Gastrocnemius medialis (tissue), 4 donors: ENCODE measurements around the gene ANO6. TPM values are rescaled to one million over a fixed set of nuclear protein-coding genes. Genes with fewer than 3 reads are reported as not detected.

Experiments used
- ATAC-seq, 2 donors: fragments of 150-250 bp; one replicate each; pipeline ENCODE4 v1.9.1; 2016
- DNase-seq, 2 donors: peaks; one replicate each; pipeline ENCODE4 v3.0.0-alpha.2; 2019
- H3K27ac ChIP-seq, 4 donors: fragments of 200-600 bp; sonication (generic); 1 replicate in 1 of 4; 2 replicates in 3 of 4; pipeline ENCODE4 v1.5.1; 2016 to 2018; ENCODE audit warnings: mild to moderate bottlenecking in 2 of 4, moderate library complexity in 1 of 4
- H3K27me3 ChIP-seq, 3 donors: fragments of 200-600 bp; sonication (generic) in 2 of 3; 1 replicate in 1 of 3; 2 replicates in 2 of 3; pipeline versions ENCODE4 v1.5.1 to v1.6.0; 2016 to 2019; ENCODE audit warnings: mild to moderate bottlenecking in 1 of 3, moderate library complexity in 1 of 3
- H3K36me3 ChIP-seq, 2 donors: fragments of 200-600 bp; sonication (generic) in 1 of 2; one replicate each; pipeline ENCODE4 v1.5.1; 2017 to 2018
- H3K4me1 ChIP-seq, 2 donors: fragments of 200-600 bp; sonication (generic) in 1 of 2; one replicate each; pipeline ENCODE4 v1.5.1; 2016 to 2017; ENCODE audit warnings: mild to moderate bottlenecking in 2 of 2
- H3K4me3 ChIP-seq, 4 donors: fragments of 200-600 bp; sonication (generic) in 3 of 4; 1 replicate in 1 of 4; 2 replicates in 3 of 4; pipeline ENCODE4 v1.5.1; 2016 to 2019; ENCODE audit warnings: mild to moderate bottlenecking in 2 of 4
- H3K9me3 ChIP-seq, 3 donors: fragments of 200-600 bp; sonication (generic) in 2 of 3; 1 replicate in 1 of 3; 2 replicates in 2 of 3; pipeline ENCODE4 v1.5.1; 2016 to 2019
- CTCF ChIP-seq, 5 experiments: fragments of 450-650 bp in 3 of 5; fragments of 200-600 bp in 2 of 5; sonication (generic) in 2 of 5; IDR thresholded peaks in 4 of 5; conservative IDR thresholded peaks in 1 of 5; 1 replicate in 4 of 5; 2 replicates in 1 of 5; pipeline ENCODE4 v1.5.1; 2016 to 2019; ENCODE audit warnings: antibody characterized with exemption in 5 of 5, mild to moderate bottlenecking in 3 of 5, moderate library complexity in 3 of 5
- POLR2A ChIP-seq, 2 donors: fragments of 450-650 bp; IDR thresholded peaks; one replicate each; pipeline ENCODE4 v1.6.1; 2017; ENCODE audit warnings: antibody characterized with exemption in 2 of 2, mild to moderate bottlenecking in 2 of 2, moderate library complexity in 2 of 2
- in situ Hi-C, 4 donors: fragments of 200-750 bp; cut with MboI; loops; one replicate each; pipeline versions ENCODE4 v1.15.0 to v1.8.0; 2017; ENCODE audit warnings: low sequenced_read_pairs in 4 of 4
- intact Hi-C: fragments of 100-400 bp; cut with DNase I; formaldehyde crosslinking; loops from one replicate; pipeline ENCODE4 v1.15.1; 2023; ENCODE audit warnings: low total_unique reads
- total RNA-seq, 4 donors: library from RNA; depleted of rRNA; stranded (reverse); fragments of >200 nt; gene quantifications; one replicate each; pipeline versions ENCODE4 v1.1.0 to v1.2.3, GENCODE V29; 2016

Gene ANO6
- total RNA-seq, 4 donors from 2014 or later = 75.4 to 100 (median 91.8) TPM

GRCh38 chr12:45200491-45201043 is 15.3 kb upstream of the ANO6 start:
- Histone ChIP-seq H3K27ac (no peak overlapping the region), H3K4me1 (no peaks in the 10 kb centered on the region), H3K27me3 (no peaks in the 10 kb centered on the region), H3K4me3 (no peak overlapping the region), H3K36me3 (no peaks in the 10 kb centered on the region), H3K9me3 (no peaks in the 10 kb centered on the region)
- no peak for DNase-seq
- intact Hi-C loops = no loop called here
- in situ Hi-C loops = loop anchor here in 1 of 4 donors (25.0 kb wide), 2 partner anchors 187 to 537 kb away; partner anchors contain the start of gene ARID2
- ATAC-seq = no peak
- no peak for TF ChIP-seq CTCF (IDR thresholded peaks at IDR 0.05 in 4 of 5, conservative IDR thresholded peaks at IDR 0.05 in 1 of 5)
- TF ChIP-seq POLR2A (IDR thresholded peaks at IDR 0.05) = no peak

GRCh38 chr12:45203767-45204166 is 12.1 kb upstream of the ANO6 start:
- Histone ChIP-seq H3K36me3 (no peaks in the 10 kb centered on the region), H3K4me1 (no peaks in the 10 kb centered on the region), H3K27me3 (no peaks in the 10 kb centered on the region), H3K27ac (no peak overlapping the region), H3K4me3 (no peak overlapping the region), H3K9me3 (no peaks in the 10 kb centered on the region)
- intact Hi-C loops (no loop called here), in situ Hi-C loops (loop anchor here in 1 of 4 donors (25.0 kb wide), 2 partner anchors 184 to 534 kb away; partner anchors contain the start of gene ARID2)
- TF ChIP-seq POLR2A (IDR thresholded peaks at IDR 0.05) (no peak), CTCF (IDR thresholded peaks at IDR 0.05 in 4 of 5, conservative IDR thresholded peaks at IDR 0.05 in 1 of 5) (no peak)
- ATAC-seq (no peak), DNase-seq (no peak)

- Histone ChIP-seq H3K9me3 (no peaks in the 10 kb centered on the region), H3K4me1 (no peaks in the 10 kb centered on the region), H3K4me3 (no peak overlapping the region), H3K36me3 (no peaks in the 10 kb centered on the region), H3K27me3 (no peaks in the 10 kb centered on the region), H3K27ac (no peak overlapping the region)
- in situ Hi-C loops (loop anchor here in 1 of 4 donors (25.0 kb wide), 2 partner anchors 183 to 533 kb away; partner anchors contain the start of gene ARID2), intact Hi-C loops (no loop called here)
- DNase-seq = no peak
- TF ChIP-seq POLR2A (IDR thresholded peaks at IDR 0.05) (no peak), CTCF (IDR thresholded peaks at IDR 0.05 in 4 of 5, conservative IDR thresholded peaks at IDR 0.05 in 1 of 5) (no peak)
- no peak for ATAC-seq
Measured at GRCh38 chr12:45204757-45205156, 11.1 kb upstream of the ANO6 start.

GRCh38 chr12:45205165-45205825 is 10.6 kb upstream of the ANO6 start:
- Histone ChIP-seq H3K27ac (peak overlapping the region in 2 of 4 donors; percentile 2 to 50), H3K9me3 (no peaks in the 10 kb centered on the region), H3K4me1 (no peaks in the 10 kb centered on the region), H3K36me3 (no peaks in the 10 kb centered on the region), H3K27me3 (no peaks in the 10 kb centered on the region), H3K4me3 (no peak overlapping the region)
- intact Hi-C loops = no loop called here
- TF ChIP-seq POLR2A (IDR thresholded peaks at IDR 0.05) (no peak), CTCF (IDR thresholded peaks at IDR 0.05 in 4 of 5, conservative IDR thresholded peaks at IDR 0.05 in 1 of 5) (no peak)
- ATAC-seq = no peak
- in situ Hi-C loops = loop anchor here in 1 of 4 donors (25.0 kb wide), 2 partner anchors 182 to 532 kb away; partner anchors contain the start of gene ARID2
- DNase-seq = no peak
